Activated CD8-positive, alpha-beta T cell treated with anti-CD3 and anti-CD28 coated beads, Interleukin-2, amount 10 ng/mL, durations not matched to agents 7 days and 5 days (primary cell): ENCODE results near the gene ZBTB12. TPM values are rescaled to one million over a fixed set of nuclear protein-coding genes. Genes with fewer than 3 reads are reported as not detected.

ENCODE experiments used
- ATAC-seq: fragments of 150-1000 bp; cut with Tn5 transposase; one replicate; pipeline ENCODE4 v1.10.0; 2021; ENCODE audit warnings: moderate library complexity
- CTCF ChIA-PET: fragments of 350-600 bp; sonication (Branson Sonifier 250); formaldehyde crosslinking; loops from one replicate; lab custom pipeline; 2021; ENCODE audit warnings: antibody characterized with exemption; lab: Charles Lee
- POLR2A ChIA-PET: fragments of 350-600 bp; sonication (Branson Sonifier 250); formaldehyde crosslinking; loops from one replicate; lab custom pipeline; 2021; ENCODE audit warnings: antibody characterized with exemption; lab: Charles Lee
- DNase-seq: peaks from one replicate; pipeline ENCODE4 v3.0.0-alpha.2; 2020
- H3K27ac Mint-ChIP-seq: one replicate; pipeline ENCODE4 v1.8.0; 2021; ENCODE audit warnings: mild to moderate bottlenecking, mixed read lengths
- H3K27me3 Mint-ChIP-seq: one replicate; pipeline ENCODE4 v1.8.0; 2021; ENCODE audit warnings: low read depth, mixed read lengths
- H3K36me3 Mint-ChIP-seq: one replicate; pipeline ENCODE4 v1.8.0; 2021; ENCODE audit warnings: low read depth, mixed read lengths
- H3K4me1 Mint-ChIP-seq: one replicate; pipeline ENCODE4 v1.8.0; 2021; ENCODE audit warnings: low read depth, mixed read lengths
- H3K4me3 Mint-ChIP-seq: one replicate; pipeline ENCODE4 v1.8.0; 2021; ENCODE audit warnings: mild to moderate bottlenecking, mixed read lengths
- H3K9me3 Mint-ChIP-seq: one replicate; pipeline ENCODE4 v1.8.0; 2022; ENCODE audit warnings: mixed read lengths; ENCODE audit not compliant: insufficient read depth
- total RNA-seq, 2 experiments: library from RNA; stranded (reverse); gene quantifications; one replicate each; pipeline ENCODE4 v1.2.3, GENCODE V29; 2021

Gene ZBTB12, protein sequence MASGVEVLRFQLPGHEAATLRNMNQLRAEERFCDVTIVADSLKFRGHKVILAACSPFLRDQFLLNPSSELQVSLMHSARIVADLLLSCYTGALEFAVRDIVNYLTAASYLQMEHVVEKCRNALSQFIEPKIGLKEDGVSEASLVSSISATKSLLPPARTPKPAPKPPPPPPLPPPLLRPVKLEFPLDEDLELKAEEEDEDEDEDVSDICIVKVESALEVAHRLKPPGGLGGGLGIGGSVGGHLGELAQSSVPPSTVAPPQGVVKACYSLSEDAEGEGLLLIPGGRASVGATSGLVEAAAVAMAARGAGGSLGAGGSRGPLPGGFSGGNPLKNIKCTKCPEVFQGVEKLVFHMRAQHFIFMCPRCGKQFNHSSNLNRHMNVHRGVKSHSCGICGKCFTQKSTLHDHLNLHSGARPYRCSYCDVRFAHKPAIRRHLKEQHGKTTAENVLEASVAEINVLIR
- total RNA-seq: 1 to 10 TPM; 1.6 to 1.8 TPM

DNA sequence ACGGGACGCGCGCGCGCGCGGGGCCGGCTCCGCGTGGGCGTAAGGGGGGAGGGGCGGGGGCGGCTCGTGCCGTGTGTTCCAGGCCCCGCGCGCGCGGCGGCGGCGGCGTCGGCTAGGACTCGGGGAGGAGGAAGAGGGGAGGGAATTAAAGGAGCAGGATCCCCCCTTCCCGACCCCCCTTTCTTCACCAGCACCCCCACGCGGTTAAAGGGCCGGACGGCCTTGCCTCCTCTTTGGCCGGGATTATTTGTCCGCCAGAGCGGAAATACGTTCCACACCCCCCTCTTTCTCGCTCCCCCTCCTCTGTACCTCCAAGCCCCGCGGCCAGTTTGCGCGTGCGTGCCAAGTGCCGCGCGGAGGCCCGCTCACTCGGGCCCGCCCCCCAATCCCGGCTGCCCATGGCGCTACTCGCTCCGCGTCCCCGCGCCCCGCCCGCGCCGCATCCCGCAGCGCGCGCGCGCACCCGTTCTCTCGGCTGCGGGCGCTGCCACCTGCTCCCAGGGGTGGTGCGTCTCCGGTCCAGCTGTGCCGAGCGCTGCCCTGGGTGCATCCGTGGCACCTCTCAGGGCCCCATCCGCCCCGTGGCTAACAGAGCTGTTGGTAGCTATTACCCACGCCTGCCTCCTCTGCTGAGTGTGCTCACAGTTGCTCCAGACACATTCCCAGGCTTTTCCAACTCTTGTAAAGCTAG lies at the start of gene ZBTB12:
TSS of gene ZBTB12 (minus strand) at position 134 of the 691 bp plus-strand sequence. CDS start 781 bp downstream, outside the sequence.
- peaks cover 10% of the 10 kb centered on the region for H3K36me3 Mint-ChIP-seq
- CTCF ChIA-PET: interaction anchor here (1.1 kb wide), 1 partner anchor 50 kb away, joined by 5 read pairs; no protein-coding TSS in a partner anchor
- POLR2A ChIA-PET: interaction anchor here (0.5 to 0.6 kb wide), 2 partner anchors 9 to 56 kb away, joined by 3 read pairs; no protein-coding TSS in a partner anchor

DNA sequence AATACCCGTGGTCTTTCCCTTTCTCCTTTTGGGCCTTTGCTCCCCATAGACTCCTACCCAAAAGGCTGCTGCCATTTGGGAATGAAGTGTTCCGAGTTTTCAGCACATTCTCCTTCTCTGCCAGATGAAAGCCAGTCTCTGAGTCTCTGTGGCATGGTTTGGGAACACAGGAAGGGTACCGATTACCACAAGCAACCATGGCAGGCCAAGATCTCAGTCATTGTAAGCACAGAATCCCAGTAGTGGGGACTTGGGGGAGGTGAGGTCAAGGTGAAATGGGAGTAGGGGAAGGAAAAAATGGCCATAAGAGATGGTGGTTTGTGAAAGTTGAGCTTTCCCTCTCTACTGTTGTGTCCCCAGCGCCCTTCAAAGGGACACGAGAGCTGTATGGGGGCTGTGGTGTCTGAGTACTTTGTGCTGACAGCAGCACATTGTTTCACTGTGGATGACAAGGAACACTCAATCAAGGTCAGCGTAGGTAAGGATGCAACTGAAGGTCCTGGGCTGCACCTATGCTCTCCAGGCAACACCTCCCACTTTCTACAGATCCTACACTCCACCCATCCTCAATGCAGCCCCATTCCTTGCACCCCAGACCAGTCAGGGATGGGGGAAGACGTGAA lies 48.2 kb upstream of the ZBTB12 start:
- Mint-ChIP-seq H3K27ac (peak overlapping the region; percentile 9), H3K4me3 (no peak overlapping the region), H3K36me3 (peaks cover 27% of the 10 kb centered on the region), H3K9me3 (no peaks in the 10 kb centered on the region), H3K27me3 (no peaks in the 10 kb centered on the region), H3K4me1 (peaks cover 8% of the 10 kb centered on the region)
- ATAC-seq (no peak), DNase-seq (no peak)
- ChIA-PET POLR2A (interaction anchor here (0.6 to 2.6 kb wide), 3 partner anchors 22 to 677 kb away, joined by 3 to 11 read pairs (median 4); partner anchors contain the start of gene DXO), CTCF (interaction anchor here (1.2 to 3.6 kb wide), 2 partner anchors 10 to 24 kb away, joined by 3 to 14 read pairs; no protein-coding TSS in a partner anchor)

More for the DNA sequence above, at the start of gene ZBTB12:
- Mint-ChIP-seq H3K27me3 (peaks cover 15% of the 10 kb centered on the region), H3K4me1 (peaks cover 31% of the 10 kb centered on the region), H3K27ac (peak within 1 kb of the TSS; percentile 77), H3K4me3 (peak within 1 kb of the TSS; percentile 80), H3K9me3 (no peaks in the 10 kb centered on the region)
- ATAC-seq (peak; percentile 59), DNase-seq (peak; percentile 86)

DNA sequence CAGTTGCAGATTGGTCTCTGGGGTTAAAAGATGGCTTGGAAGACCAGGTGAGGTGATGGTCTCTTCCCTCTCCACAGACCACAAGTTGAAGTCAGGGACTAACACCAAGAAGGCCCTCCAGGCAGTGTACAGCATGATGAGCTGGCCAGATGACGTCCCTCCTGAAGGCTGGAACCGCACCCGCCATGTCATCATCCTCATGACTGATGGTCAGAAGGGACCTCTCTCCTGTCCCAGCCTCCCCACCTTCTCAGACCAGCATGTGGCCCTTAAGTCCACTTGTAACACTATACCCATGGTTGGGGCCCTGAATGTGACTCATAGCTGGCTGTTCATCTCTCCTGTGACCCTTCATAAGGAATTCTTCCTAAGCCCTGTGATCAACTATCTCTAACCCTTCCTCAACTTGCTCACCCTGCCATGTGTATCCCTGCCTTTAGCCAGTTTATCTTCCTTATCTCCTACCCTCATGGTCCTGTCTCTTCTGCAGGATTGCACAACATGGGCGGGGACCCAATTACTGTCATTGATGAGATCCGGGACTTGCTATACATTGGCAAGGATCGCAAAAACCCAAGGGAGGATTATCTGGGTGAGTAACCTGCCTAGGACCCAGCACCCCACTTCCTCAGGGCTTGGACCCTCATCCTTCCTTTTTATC lies 47.0 kb upstream of the ZBTB12 start:
- peaks cover 16% of the 10 kb centered on the region for H3K36me3 Mint-ChIP-seq
- POLR2A ChIA-PET: interaction anchor here (1.2 kb wide), 1 partner anchor 9 kb away, joined by 3 read pairs; no protein-coding TSS in a partner anchor
- H3K27ac Mint-ChIP-seq: peak overlapping the region; percentile 4
- no peaks in the 10 kb centered on the region for H3K27me3 Mint-ChIP-seq
- no peaks in the 10 kb centered on the region for H3K9me3 Mint-ChIP-seq
- ATAC-seq: no peak
- CTCF ChIA-PET: no interaction called here
- peaks cover 8% of the 10 kb centered on the region for H3K4me1 Mint-ChIP-seq
- DNase-seq: no peak
- no peak overlapping the region for H3K4me3 Mint-ChIP-seq

DNA sequence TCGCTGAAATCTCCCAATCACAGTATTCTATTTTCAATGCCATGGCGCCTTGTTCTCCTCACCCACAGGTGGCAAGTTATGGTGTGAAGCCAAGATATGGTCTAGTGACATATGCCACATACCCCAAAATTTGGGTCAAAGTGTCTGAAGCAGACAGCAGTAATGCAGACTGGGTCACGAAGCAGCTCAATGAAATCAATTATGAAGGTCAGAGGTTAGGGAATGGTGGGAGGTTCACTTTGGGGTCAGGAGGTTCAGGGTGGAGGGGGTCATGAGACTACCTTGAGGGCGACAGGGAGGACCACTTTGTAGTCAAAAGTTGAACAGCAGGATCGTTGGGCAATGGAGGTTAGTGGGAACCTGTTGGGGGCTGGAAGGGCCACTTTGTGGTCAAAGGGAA lies 46.4 kb upstream of the ZBTB12 start:
- Mint-ChIP-seq H3K4me3 (no peak overlapping the region), H3K27me3 (no peaks in the 10 kb centered on the region), H3K4me1 (peaks cover 8% of the 10 kb centered on the region), H3K27ac (no peak overlapping the region), H3K9me3 (no peaks in the 10 kb centered on the region), H3K36me3 (peaks cover 10% of the 10 kb centered on the region)
- ChIA-PET CTCF (no interaction called here), POLR2A (interaction anchor here (1.2 kb wide), 1 partner anchor 10 kb away, joined by 3 read pairs; no protein-coding TSS in a partner anchor)
- DNase-seq (no peak), ATAC-seq (no peak)

DNA sequence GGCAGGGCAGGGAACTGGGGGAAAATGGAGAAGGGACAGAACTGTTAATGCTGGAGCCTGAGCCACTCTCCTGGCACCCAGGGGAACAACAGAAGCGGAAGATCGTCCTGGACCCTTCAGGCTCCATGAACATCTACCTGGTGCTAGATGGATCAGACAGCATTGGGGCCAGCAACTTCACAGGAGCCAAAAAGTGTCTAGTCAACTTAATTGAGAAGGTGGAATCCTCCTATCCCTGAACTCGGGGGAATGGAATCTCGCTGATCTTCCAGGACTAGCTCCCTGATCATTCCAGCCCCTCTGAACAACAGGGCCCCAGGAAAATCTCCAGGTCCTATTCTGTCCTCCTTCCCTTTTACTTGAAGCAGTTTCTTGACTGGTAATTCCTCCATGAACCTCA lies 46.0 kb upstream of the ZBTB12 start:
- Mint-ChIP-seq H3K36me3 (peaks cover 5% of the 10 kb centered on the region), H3K27me3 (peaks cover under 1% of the 10 kb centered on the region), H3K9me3 (no peaks in the 10 kb centered on the region), H3K4me3 (no peak overlapping the region), H3K4me1 (peaks cover 8% of the 10 kb centered on the region), H3K27ac (no peak overlapping the region)
- ChIA-PET CTCF (no interaction called here), POLR2A (interaction anchor here (1.2 kb wide), 1 partner anchor 10 kb away, joined by 3 read pairs; no protein-coding TSS in a partner anchor)
- DNase-seq (no peak), ATAC-seq (no peak)

DNA sequence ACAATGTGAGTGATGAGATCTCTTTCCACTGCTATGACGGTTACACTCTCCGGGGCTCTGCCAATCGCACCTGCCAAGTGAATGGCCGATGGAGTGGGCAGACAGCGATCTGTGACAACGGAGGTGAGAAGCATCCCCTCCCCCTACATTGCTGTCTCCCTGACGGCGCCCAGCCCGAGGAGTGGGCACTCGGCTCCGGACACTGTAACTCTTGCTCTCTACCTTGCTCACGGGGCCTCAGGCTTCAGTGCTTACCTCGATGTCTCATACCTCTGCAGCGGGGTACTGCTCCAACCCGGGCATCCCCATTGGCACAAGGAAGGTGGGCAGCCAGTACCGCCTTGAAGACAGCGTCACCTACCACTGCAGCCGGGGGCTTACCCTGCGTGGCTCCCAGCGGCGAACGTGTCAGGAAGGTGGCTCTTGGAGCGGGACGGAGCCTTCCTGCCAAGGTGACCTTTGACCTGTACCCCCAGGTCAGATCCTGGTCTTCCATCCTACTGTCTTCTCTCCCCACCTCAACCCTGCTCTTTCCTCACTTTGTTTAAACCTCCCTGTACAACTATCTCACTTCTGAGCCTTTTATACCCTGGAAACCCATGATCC lies 45.3 kb upstream of the ZBTB12 start:
- CTCF ChIA-PET: no interaction called here
- peaks cover 5% of the 10 kb centered on the region for H3K27me3 Mint-ChIP-seq

DNA sequence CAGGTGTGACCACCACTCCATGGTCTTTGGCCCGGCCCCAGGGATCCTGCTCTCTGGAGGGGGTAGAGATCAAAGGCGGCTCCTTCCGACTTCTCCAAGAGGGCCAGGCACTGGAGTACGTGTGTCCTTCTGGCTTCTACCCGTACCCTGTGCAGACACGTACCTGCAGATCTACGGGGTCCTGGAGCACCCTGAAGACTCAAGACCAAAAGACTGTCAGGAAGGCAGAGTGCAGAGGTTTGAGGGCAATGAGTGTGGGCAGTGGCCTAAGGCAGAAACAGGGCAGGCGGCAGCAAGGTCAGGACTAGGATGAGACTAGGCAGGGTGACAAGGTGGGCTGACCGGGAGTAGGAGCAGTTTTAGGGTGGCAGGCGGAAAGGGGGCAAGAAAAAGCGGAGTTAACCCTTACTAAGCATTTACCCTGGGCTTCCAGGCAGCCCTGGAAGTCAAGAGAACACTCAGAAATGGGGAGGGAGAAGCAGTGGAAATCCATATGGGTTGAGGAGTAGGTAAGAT lies 44.5 kb upstream of the ZBTB12 start:
- peak; percentile 25 for ATAC-seq
- Mint-ChIP-seq H3K36me3 (no peaks in the 10 kb centered on the region), H3K9me3 (no peaks in the 10 kb centered on the region), H3K27me3 (peaks cover 5% of the 10 kb centered on the region), H3K4me1 (peaks cover 8% of the 10 kb centered on the region), H3K27ac (no peak overlapping the region), H3K4me3 (no peak overlapping the region)
- DNase-seq: no peak
- CTCF ChIA-PET: no interaction called here
- POLR2A ChIA-PET: interaction anchor here (0.6 kb wide), 1 partner anchor 137 kb away, joined by 4 read pairs; no protein-coding TSS in a partner anchor

More for the DNA sequence above, 45.3 kb upstream of the ZBTB12 start:
- H3K4me3 Mint-ChIP-seq: no peak overlapping the region
- POLR2A ChIA-PET: no interaction called here
- DNase-seq: no peak
- H3K9me3 Mint-ChIP-seq: no peaks in the 10 kb centered on the region
- H3K4me1 Mint-ChIP-seq: peaks cover 8% of the 10 kb centered on the region
- no peaks in the 10 kb centered on the region for H3K36me3 Mint-ChIP-seq
- ATAC-seq: no peak
- no peak overlapping the region for H3K27ac Mint-ChIP-seq

DNA sequence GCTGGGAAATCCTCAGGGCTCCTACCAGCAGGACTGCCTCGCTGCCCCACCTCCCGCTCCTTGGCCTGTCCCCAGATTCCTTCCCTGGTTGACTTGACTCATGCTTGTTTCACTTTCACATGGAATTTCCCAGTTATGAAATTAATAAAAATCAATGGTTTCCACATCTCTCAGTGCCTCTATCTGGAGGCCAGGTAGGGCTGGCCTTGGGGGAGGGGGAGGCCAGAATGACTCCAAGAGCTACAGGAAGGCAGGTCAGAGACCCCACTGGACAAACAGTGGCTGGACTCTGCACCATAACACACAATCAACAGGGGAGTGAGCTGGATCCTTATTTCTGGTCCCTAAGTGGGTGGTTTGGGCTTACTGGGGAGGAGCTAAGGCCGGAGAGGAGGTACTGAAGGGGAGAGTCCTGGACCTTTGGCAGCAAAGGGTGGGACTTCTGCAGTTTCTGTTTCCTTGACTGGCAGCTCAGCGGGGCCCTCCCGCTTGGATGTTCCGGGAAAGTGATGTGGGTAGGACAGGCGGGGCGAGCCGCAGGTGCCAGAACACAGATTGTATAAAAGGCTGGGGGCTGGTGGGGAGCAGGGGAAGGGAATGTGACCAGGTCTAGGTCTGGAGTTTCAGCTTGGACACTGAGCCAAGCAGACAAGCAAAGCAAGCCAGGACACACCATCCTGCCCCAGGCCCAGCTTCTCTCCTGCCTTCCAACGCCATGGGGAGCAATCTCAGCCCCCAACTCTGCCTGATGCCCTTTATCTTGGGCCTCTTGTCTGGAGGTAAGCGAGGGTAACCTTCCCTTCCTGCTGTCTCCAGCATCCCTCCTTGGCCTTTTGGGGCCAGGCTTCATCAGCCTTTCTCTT lies 43.9 kb upstream of the ZBTB12 start, which contains the start of gene CFB:
TSS of gene CFB (plus strand) at position 589 of the 863 bp plus-strand sequence. CDS start at position 716, 127 bp downstream.
- no peak within 1 kb of the TSS for H3K4me3 Mint-ChIP-seq

DNA sequence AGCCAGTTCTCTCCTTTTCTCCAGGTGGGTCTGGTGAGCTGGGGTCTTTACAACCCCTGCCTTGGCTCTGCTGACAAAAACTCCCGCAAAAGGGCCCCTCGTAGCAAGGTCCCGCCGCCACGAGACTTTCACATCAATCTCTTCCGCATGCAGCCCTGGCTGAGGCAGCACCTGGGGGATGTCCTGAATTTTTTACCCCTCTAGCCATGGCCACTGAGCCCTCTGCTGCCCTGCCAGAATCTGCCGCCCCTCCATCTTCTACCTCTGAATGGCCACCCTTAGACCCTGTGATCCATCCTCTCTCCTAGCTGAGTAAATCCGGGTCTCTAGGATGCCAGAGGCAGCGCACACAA lies 43.2 kb upstream of the ZBTB12 start:
- H3K9me3 Mint-ChIP-seq: no peaks in the 10 kb centered on the region
- POLR2A ChIA-PET: interaction anchor here (0.8 kb wide), 1 partner anchor 545 kb away, joined by 3 read pairs; no protein-coding TSS in a partner anchor
- peaks cover 9% of the 10 kb centered on the region for H3K27me3 Mint-ChIP-seq
- CTCF ChIA-PET: interaction anchor here (0.7 kb wide), 1 partner anchor 82 kb away, joined by 4 read pairs; the partner anchor contains the start of gene NEU1
- H3K4me1 Mint-ChIP-seq: peaks cover 8% of the 10 kb centered on the region
- H3K27ac Mint-ChIP-seq: no peak overlapping the region
- no peak overlapping the region for H3K4me3 Mint-ChIP-seq
- ATAC-seq (no peak), DNase-seq (no peak)
- no peaks in the 10 kb centered on the region for H3K36me3 Mint-ChIP-seq

More for the DNA sequence above, 43.9 kb upstream of the ZBTB12 start, which contains the start of gene CFB:
- CTCF ChIA-PET: interaction anchor here (0.7 kb wide), 1 partner anchor 83 kb away, joined by 4 read pairs; the partner anchor contains the start of gene NEU1
- H3K4me1 Mint-ChIP-seq: peaks cover 8% of the 10 kb centered on the region
- H3K27me3 Mint-ChIP-seq: peaks cover 5% of the 10 kb centered on the region
- ATAC-seq (peak; percentile 29), DNase-seq (no peak)
- POLR2A ChIA-PET: interaction anchor here (0.6 to 0.8 kb wide), 2 partner anchors 137 to 546 kb away, joined by 3 to 4 read pairs; no protein-coding TSS in a partner anchor
- no peaks in the 10 kb centered on the region for H3K36me3 Mint-ChIP-seq
- no peak within 1 kb of the TSS for H3K27ac Mint-ChIP-seq
- H3K9me3 Mint-ChIP-seq: no peaks in the 10 kb centered on the region
